Heart left ventricle (tissue), 16 donors: ENCODE measurements around the gene DPF1. TPM values are rescaled to one million over a fixed set of nuclear protein-coding genes. Genes with fewer than 3 reads are reported as not detected.

ENCODE experiments used
- ATAC-seq, 4 donors: fragments of 200-7000 bp; cut with Tn5 transposase; one replicate each; pipeline ENCODE4 v1.9.1; 2020 to 2022; ENCODE audit warnings: moderate library complexity in 4 of 4, mild to moderate bottlenecking in 3 of 4, moderate number of reproducible peaks in 1 of 4
- DNase-seq, 5 donors: peaks; one replicate each; pipeline ENCODE4 v3.0.0-alpha.2; 2020
- H3K27ac ChIP-seq, 12 donors: fragments of 200-600 bp; sonication (generic) in 4 of 12; one replicate each; pipeline versions ENCODE4 v1.5.0 to v1.8.0; 2016 to 2022; ENCODE audit warnings: mild to moderate bottlenecking in 2 of 12
- H3K27me3 ChIP-seq, 9 donors: fragments of 200-600 bp; sonication (generic) in 2 of 9; one replicate each; pipeline versions ENCODE4 v1.5.1 to v1.8.0; 2016 to 2022; ENCODE audit warnings: mild to moderate bottlenecking in 3 of 9
- H3K36me3 ChIP-seq, 9 donors: fragments of 200-600 bp; sonication (generic) in 2 of 9; one replicate each; pipeline versions ENCODE4 v1.5.0 to v1.8.0; 2018 to 2022; ENCODE audit warnings: mild to moderate bottlenecking in 2 of 9
- H3K4me1 ChIP-seq, 12 donors: fragments of 200-600 bp; sonication (generic) in 4 of 12; one replicate each; pipeline versions ENCODE4 v1.5.0 to v1.8.0; 2016 to 2022; ENCODE audit warnings: mild to moderate bottlenecking in 3 of 12
- H3K4me3 ChIP-seq, 12 donors: fragments of 200-600 bp; sonication (generic) in 4 of 12; one replicate each; pipeline versions ENCODE4 v1.5.0 to v1.8.0; 2017 to 2022; ENCODE audit warnings: mild to moderate bottlenecking in 9 of 12, moderate library complexity in 4 of 12
- H3K9me3 ChIP-seq, 12 donors: fragments of 200-600 bp; sonication (generic) in 4 of 12; one replicate each; pipeline versions ENCODE4 v1.5.0 to v1.8.0; 2016 to 2022; ENCODE audit warnings: mild to moderate bottlenecking in 1 of 12
- CTCF ChIP-seq, 12 donors: fragments of 200-600 bp; sonication (generic) in 4 of 12; IDR thresholded peaks; one replicate each; pipeline versions ENCODE4 v1.5.0 to v1.8.0; 2018 to 2022; ENCODE audit warnings: antibody characterized with exemption in 12 of 12, mild to moderate bottlenecking in 5 of 12
- POLR2A ChIP-seq, 2 donors: fragments of 450-650 bp; IDR thresholded peaks; one replicate each; pipeline ENCODE4 v1.6.1; 2017; ENCODE audit warnings: antibody characterized with exemption in 2 of 2, mild to moderate bottlenecking in 2 of 2, moderate library complexity in 2 of 2
- WGBS, 4 donors: extraction: QIAGEN DNeasy Blood & Tissue Kit in 2 of 4; methylation state at CpG; one replicate each; pipeline versions ENCODE4 v1.1.5 to v1.1.7; 2013 to 2018; 5-methylcytosine and 5-hydroxymethylcytosine counted together
- intact Hi-C, 10 donors: fragments of 100-400 bp; cut with DNase I; formaldehyde crosslinking; loops; one replicate each; pipeline versions ENCODE4 v1.11.1 to v1.14.2; 2022
- polyA plus RNA-seq, 2 donors: library from polyadenylated mRNA; stranded (reverse); fragments of 200-250 nt; gene quantifications; one replicate each; pipeline ENCODE4 v1.2.3, GENCODE V29; 2013
- total RNA-seq, 9 donors: library from RNA; depleted of rRNA in 2 of 9; stranded (reverse); fragments of >200 nt in 2 of 9; fragmentation: NEBNext Ultra II Directional in 3 of 9; extraction: Animal tissue kit (Norgen Biotek cat#: 25700) in 3 of 9; gene quantifications; one replicate each; pipeline versions ENCODE4 v1.1.0 to v1.2.4, GENCODE V29; 2016 to 2023
- donor health status: ischemic (EF 13 %, LVEDD 7.1; RV severe dilation, severe dysfunction).
- donor health status: healthy with polysubstance abuse.
- donor health status: DM: no; HTN: yes; CAD: no.
- donor health status: DM: no; HTN: no; CAD: no.
- donor health status: ischemic (EF 25% LVEDD 6.9; RV normal size, moderate dysfunction).
- donor health status: ischemic (EF 25% LVEDD 5.7; RV mildly dilated, moderate dysfunction).
- donor health status: healthy.
- donor health status: DM: yes; HTN: yes; CAD: no.
- donor health status: ischemic (EF 35%, LVEDD 5.7; RV mildly dilated, moderate dysfunction).
- donor health status: nonischemic (EF 11% LVEDD 7.7; RV severe dilation, severe dysfunction).
- donor health status: DM: yes; HTN: yes; CAD: no.
- donor health status: PGD.
- donor health status: ischemic (EF 29% LVEDD 5.4; RV normal size, mild dysfunction).
- donor health status: nonischemic (EF 23%, LVEDD 6.1; RV moderate dilation, normal function).

Gene DPF1
- total and polyA plus RNA-seq, 11 donors = 0.11 to 1.2 (median 0.37) TPM; not detected in 2

GRCh38 chr19:38201731-38202130 is 22.3 kb downstream of the DPF1 start:
- Histone ChIP-seq H3K27ac (no peak overlapping the region), H3K4me3 (no peak overlapping the region), H3K27me3 (no peaks in the 10 kb centered on the region), H3K36me3 (peaks cover 0 to 77% (median 41%) of the 10 kb centered on the region in 9 donors), H3K4me1 (no peaks in the 10 kb centered on the region), H3K9me3 (no peaks in the 10 kb centered on the region)
- 92 to 94% (median 93%) methylated on average over 15 of the region's 15 CpGs for WGBS, 4 donors
- intact Hi-C loops = no loop called here
- TF ChIP-seq CTCF (IDR thresholded peaks at IDR 0.05) = no peak
- no peak for TF ChIP-seq POLR2A (IDR thresholded peaks at IDR 0.05)
- no peak for DNase-seq
- no peak for ATAC-seq

- 92 to 97% (median 94%) methylated on average over 6 to 11 of the region's 11 CpGs for WGBS, 4 donors
- Histone ChIP-seq H3K9me3 (no peaks in the 10 kb centered on the region), H3K27ac (no peak overlapping the region), H3K4me3 (no peak overlapping the region), H3K36me3 (peaks cover 0 to 58% (median 28%) of the 10 kb centered on the region in 9 donors), H3K27me3 (no peaks in the 10 kb centered on the region), H3K4me1 (no peaks in the 10 kb centered on the region)
- no peak for TF ChIP-seq POLR2A (IDR thresholded peaks at IDR 0.05)
- TF ChIP-seq CTCF (IDR thresholded peaks at IDR 0.05) = no peak
- DNase-seq (no peak), ATAC-seq (no peak)
- intact Hi-C loops = no loop called here
Observed at GRCh38 chr19:38199340-38199739, 24.7 kb downstream of the DPF1 start.

- Histone ChIP-seq H3K27me3 (no peaks in the 10 kb centered on the region), H3K4me3 (no peak overlapping the region), H3K9me3 (no peaks in the 10 kb centered on the region), H3K36me3 (peaks cover 0 to 56% (median 21%) of the 10 kb centered on the region in 9 donors), H3K4me1 (no peaks in the 10 kb centered on the region), H3K27ac (no peak overlapping the region)
- DNase-seq (no peak), ATAC-seq (no peak)
- intact Hi-C loops = no loop called here
- WGBS, 4 donors = 94 to 96% (median 95%) methylated on average over 15 to 25 of the region's 25 CpGs
- TF ChIP-seq CTCF (IDR thresholded peaks at IDR 0.05) = no peak
- no peak for TF ChIP-seq POLR2A (IDR thresholded peaks at IDR 0.05)
Observed at GRCh38 chr19:38197937-38198704, 25.9 kb downstream of the DPF1 start.

- Histone ChIP-seq H3K9me3 (no peaks in the 10 kb centered on the region), H3K4me1 (no peaks in the 10 kb centered on the region), H3K4me3 (no peak overlapping the region), H3K27ac (no peak overlapping the region), H3K27me3 (no peaks in the 10 kb centered on the region), H3K36me3 (peaks cover 0 to 54% (median 11%) of the 10 kb centered on the region in 9 donors)
- intact Hi-C loops = no loop called here
- no peak for TF ChIP-seq POLR2A (IDR thresholded peaks at IDR 0.05)
- DNase-seq (no peak), ATAC-seq (no peak)
- 93 to 96% (median 95%) methylated on average over 20 to 23 of the region's 23 CpGs for WGBS, 4 donors
Observed at GRCh38 chr19:38196948-38197656, 26.9 kb downstream of the DPF1 start.
